ENCODE measurements around the gene SUPV3L1. TPM values are rescaled to one million over a fixed set of nuclear protein-coding genes. Genes with fewer than 3 reads are reported as not detected.

The SUPV3L1 gene
- total and polyA plus RNA-seq, 9 of the 15 experiments (the other 6 are each of a cell fraction or from before 2014, with no cell fraction given) = 45.2 to 156 (median 92.6) TPM

- no peak for TF ChIP-seq ETS1 (conservative IDR thresholded peaks at IDR 0.05; ENCODE audit: control insufficient read depth, low read depth, low read length)
- TF ChIP-seq NFIC (IDR thresholded peaks at IDR 0.05) = no peak
- TF ChIP-seq L3MBTL2 (IDR thresholded peaks at IDR 0.05) = peak; percentile 11; the same call in 1 of the 2 replicates
- TF ChIP-seq MLLT1 (IDR thresholded peaks at IDR 0.05) = no peak
- TF ChIP-seq RUNX1 (IDR thresholded peaks at IDR 0.05; ENCODE audit: low read depth) = no peak
- TF ChIP-seq HDAC1 (IDR thresholded peaks at IDR 0.05) = no peak
Observed at GRCh38 chr10:69202332-69202731, 22.3 kb downstream of the SUPV3L1 start (continued).

GRCh38 chr10:69208761-69209160, 28.7 kb downstream of the SUPV3L1 start:
- in situ Hi-C loops (cut with MboI) (no loop called here), intact Hi-C loops (cut with micrococcal nuclease) (no loop called here)
- WGBS (ENCODE audit: insufficient coverage, low coverage, missing lambda C conversion rate) = 86% methylated on average over 6 of the region's 6 CpGs
- Histone ChIP-seq H3K27me3 (ENCODE audit: control insufficient read depth in 2 of 2, insufficient read depth in 2 of 2, low read length in 2 of 2) (no peaks in the 10 kb centered on the region), H4K20me1 (replicated peaks; ENCODE audit: control insufficient read depth, insufficient read depth, low read length) (no peaks in the 10 kb centered on the region), H3K4me1 (replicated peaks in 1 of 2; ENCODE audit: control insufficient read depth in 2 of 2, insufficient read depth in 2 of 2, low read length in 2 of 2) (peaks cover 3 to 26% of the 10 kb centered on the region in 2 experiments), H3K4me2 (ENCODE audit: insufficient read depth, low read length) (no peak overlapping the region), H3K4me3 (no peak overlapping the region), H3K79me2 (ENCODE audit: control insufficient read depth, insufficient read depth, low read length) (no peaks in the 10 kb centered on the region), H2AFZ (ENCODE audit: low read depth, low read length) (no peak overlapping the region), H3K9me3 (replicated peaks; ENCODE audit: control insufficient read depth, insufficient read depth, low read depth, low read length) (no peaks in the 10 kb centered on the region), H3K36me3 (ENCODE audit: control insufficient read depth, insufficient read depth, low read length) (peaks cover 55% of the 10 kb centered on the region), H3K9me1 (ENCODE audit: control insufficient read depth, insufficient read depth, low read length) (no peaks in the 10 kb centered on the region), H3K9ac (ENCODE audit: insufficient read depth in 1 of 2, low read depth in 2 of 2, low read length in 2 of 2) (no peak overlapping the region), H3K27ac (ENCODE audit: extremely low read depth, low read depth, low read length) (no peak overlapping the region)
- no peak for ATAC-seq
- FAIRE-seq = no peak
- TF ChIP-seq SRSF1 (IDR thresholded peaks at IDR 0.05; ENCODE audit: low read depth, low read length) = no peak
- no peak for TF ChIP-seq NR1H2 (CRISPR knock-in tag; IDR thresholded peaks at IDR 0.05)
- TF ChIP-seq ZNF274 (IDR thresholded peaks at IDR 0.05; ENCODE audit: borderline replicate concordance, low read depth, low read length) = no peak
- TF ChIP-seq MTA2 (IDR thresholded peaks at IDR 0.05; ENCODE audit: low read depth) = no peak
- no peak for TF ChIP-seq STAG1 (CRISPR knock-in tag; IDR thresholded peaks at IDR 0.05; ENCODE audit: borderline replicate concordance)
- TF ChIP-seq SNIP1 (IDR thresholded peaks at IDR 0.05; ENCODE audit: low read depth) = no peak
- no peak for TF ChIP-seq SPI1 (IDR thresholded peaks at IDR 0.05; ENCODE audit: borderline replicate concordance, low read depth, low read length)
- no peak for TF ChIP-seq ZNF668 (CRISPR knock-in tag; IDR thresholded peaks at IDR 0.05)
- TF ChIP-seq NUFIP1 (IDR thresholded peaks at IDR 0.05; ENCODE audit: partially characterized antibody) = no peak
- no peak for TF ChIP-seq SAP30 (IDR thresholded peaks at IDR 0.05; ENCODE audit: borderline replicate concordance, insufficient read depth, low read depth, low read length, poor library complexity, severe bottlenecking)
- TF ChIP-seq MNT (conservative IDR thresholded peaks at IDR 0.05) = no peak
- BruUV-seq (replicated peaks) = no TSS peak
- no peak for DNase-seq (ENCODE audit: extremely low read depth in 1 of 4, low spot score in 3 of 4)
- CTCF ChIA-PET (ENCODE audit: low intra/inter-chr PET ratio) = no interaction called here
- POLR2A ChIA-PET = interaction anchor here (0.6 to 12.6 kb wide), 2 partner anchors 12 to 29 kb away, joined by 3 to 95 read pairs; partner anchors contain the start of gene SUPV3L1

All from K562 (cell line).